Loucy (cell line): Measurements from ENCODE around the gene LAMB1.

Experiments used
- CTCF ChIP-seq: fragments of 200-600 bp; sonication (generic); conservative IDR thresholded peaks from 2 replicates; pipeline ENCODE4 v1.5.1; 2014; ENCODE audit warnings: mild to moderate bottlenecking, antibody characterized with exemption, low read length
- EZH2phosphoT487 ChIP-seq: fragments of 200-600 bp; IDR thresholded peaks from 2 replicates; pipeline ENCODE4 v1.6.1; 2018; ENCODE audit warnings: antibody characterized with exemption, mild to moderate bottlenecking, moderate library complexity, borderline replicate concordance

- TF ChIP-seq CTCF, result no peak
- no peak for TF ChIP-seq EZH2phosphoT487
These were observed 24.0 kb downstream of the LAMB1 start for GRCh38 chr7:107978815-107979408.
